ENCODE measurements around the gene UBE2S. TPM values are rescaled to one million over a fixed set of nuclear protein-coding genes. Genes with fewer than 3 reads are reported as not detected.

Gene UBE2S
- total RNA-seq, 1 experiment from 2014 or later = 393 TPM

- WGBS (ENCODE audit: extremely low coverage, insufficient read length, low lambda C conversion rate) = no CpG with 5 or more reads among the region's 11 CpGs
- Mint-ChIP-seq H3K27me3 (ENCODE audit: low read depth) (peaks cover 49% of the 10 kb centered on the region), H3K27ac (peak overlapping the region; percentile 18 to 81 (median 53); a peak in 2 of 7 replicates), H3K4me1 (peaks cover 58 to 64% of the 10 kb centered on the region in 2 experiments), H3K9me3 (no peaks in the 10 kb centered on the region; a peak in 1 of 5 replicates), H3K4me3 (no peak overlapping the region), H3K36me3 (ENCODE audit: insufficient read depth in 1 of 3, low read depth in 3 of 3) (peaks cover 2 to 36% (median 17%) of the 10 kb centered on the region in 3 experiments; a peak in 6 of 7 replicates)
- DNase-seq = no peak
- Histone ChIP-seq H2AK5ac (ENCODE audit: insufficient read length, low read length) (no peak overlapping the region), H4K8ac (replicated peaks; ENCODE audit: insufficient read length, low read depth, low read length) (no peak overlapping the region), H3K4ac (ENCODE audit: low read depth, low read length) (no peak overlapping the region), H3K23me2 (ENCODE audit: insufficient read length, low read depth, low read length, poor library complexity, severe bottlenecking) (peaks cover 9% of the 10 kb centered on the region), H3K56ac (ENCODE audit: insufficient read length, low read depth, low read length) (no peak overlapping the region), H3K9ac (ENCODE audit: extremely low read depth, insufficient read length, low read length) (no peak overlapping the region), H2BK5ac (ENCODE audit: insufficient read length, low read length) (no peak overlapping the region), H3K9me3 (ENCODE audit: control insufficient read depth, low read depth, low read length) (no peaks in the 10 kb centered on the region), H3K18ac (ENCODE audit: insufficient read length, low read depth, low read length) (no peak overlapping the region), H3K27me3 (ENCODE audit: insufficient read depth, low read length) (peaks cover 14% of the 10 kb centered on the region; the same call in 1 of the 2 replicates), H2AFZ (ENCODE audit: low read length) (no peak overlapping the region), H3K23ac (ENCODE audit: insufficient read length, low read depth, low read length) (no peak overlapping the region), H3K79me2 (ENCODE audit: insufficient read depth, low read length) (no peaks in the 10 kb centered on the region), H3K4me1 (ENCODE audit: insufficient read depth, low read length) (peaks cover 2% of the 10 kb centered on the region; the same call in 1 of the 2 replicates), H3K27ac (ENCODE audit: insufficient read length, low read depth, low read length) (no peak overlapping the region), H2BK120ac (ENCODE audit: low read depth, low read length, poor library complexity, severe bottlenecking) (no peak overlapping the region), H3K4me2 (ENCODE audit: insufficient read depth, insufficient read length, low read length) (no peak overlapping the region), H3T11ph (ENCODE audit: low read length) (no peak overlapping the region), H4K5ac (ENCODE audit: insufficient read length, low read depth, low read length) (no peak overlapping the region), H3K79me1 (ENCODE audit: insufficient read depth, low read depth, low read length, poor library complexity, severe bottlenecking) (no peaks in the 10 kb centered on the region), H2BK12ac (ENCODE audit: insufficient read length, low read depth, low read length) (no peak overlapping the region), H2BK20ac (ENCODE audit: low read depth, low read length, poor library complexity, severe bottlenecking) (no peak overlapping the region), H2BK15ac (ENCODE audit: low read depth, low read length) (no peak overlapping the region), H4K20me1 (ENCODE audit: control insufficient read depth, insufficient read depth, insufficient read length) (no peaks in the 10 kb centered on the region), H3K14ac (ENCODE audit: insufficient read depth, low read length) (no peak overlapping the region), H4K91ac (ENCODE audit: insufficient read length, low read depth, low read length) (no peak overlapping the region)
- TF ChIP-seq, protein P1, sequence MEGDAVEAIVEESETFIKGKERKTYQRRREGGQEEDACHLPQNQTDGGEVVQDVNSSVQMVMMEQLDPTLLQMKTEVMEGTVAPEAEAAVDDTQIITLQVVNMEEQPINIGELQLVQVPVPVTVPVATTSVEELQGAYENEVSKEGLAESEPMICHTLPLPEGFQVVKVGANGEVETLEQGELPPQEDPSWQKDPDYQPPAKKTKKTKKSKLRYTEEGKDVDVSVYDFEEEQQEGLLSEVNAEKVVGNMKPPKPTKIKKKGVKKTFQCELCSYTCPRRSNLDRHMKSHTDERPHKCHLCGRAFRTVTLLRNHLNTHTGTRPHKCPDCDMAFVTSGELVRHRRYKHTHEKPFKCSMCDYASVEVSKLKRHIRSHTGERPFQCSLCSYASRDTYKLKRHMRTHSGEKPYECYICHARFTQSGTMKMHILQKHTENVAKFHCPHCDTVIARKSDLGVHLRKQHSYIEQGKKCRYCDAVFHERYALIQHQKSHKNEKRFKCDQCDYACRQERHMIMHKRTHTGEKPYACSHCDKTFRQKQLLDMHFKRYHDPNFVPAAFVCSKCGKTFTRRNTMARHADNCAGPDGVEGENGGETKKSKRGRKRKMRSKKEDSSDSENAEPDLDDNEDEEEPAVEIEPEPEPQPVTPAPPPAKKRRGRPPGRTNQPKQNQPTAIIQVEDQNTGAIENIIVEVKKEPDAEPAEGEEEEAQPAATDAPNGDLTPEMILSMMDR (conservative IDR thresholded peaks at IDR 0.05) = no peak
Observed at GRCh38 chr19:55350620-55351315, 56.8 kb downstream of the UBE2S start.

Other genes starting within 250 kb of the UBE2S start
- gene DNAAF3, start 241.2 kb downstream of the UBE2S start, total RNA-seq (2021) = 3.0 and 4.6 TPM in 2 replicates
- 3.0 and 4.5 TPM in 2 replicates for gene SYT5, start 227.5 kb downstream of the UBE2S start, total RNA-seq (2021)
- gene PTPRH, start 198.3 kb downstream of the UBE2S start, total RNA-seq (2021) = 0.24 and 0.33 TPM in 2 replicates
- 3.6 and 4.5 TPM in 2 replicates for gene TMEM86B, start 179.0 kb downstream of the UBE2S start, total RNA-seq (2021)
- gene PPP6R1, start 148.8 kb downstream of the UBE2S start, total RNA-seq (2021) = 76.2 and 79.7 TPM in 2 replicates
- 47.4 and 50.7 TPM in 2 replicates for gene HSPBP1, start 127.7 kb downstream of the UBE2S start, total RNA-seq (2021)
- 43.5 and 47.0 TPM in 2 replicates for gene BRSK1, start 123.8 kb downstream of the UBE2S start, total RNA-seq (2021)
- gene TMEM150B, start 82.4 kb downstream of the UBE2S start, total RNA-seq (2021) = 0.63 TPM in 1 of 2 replicates, not detected in the other
- gene KMT5C, start 67.9 kb downstream of the UBE2S start, total RNA-seq (2021) = 53.7 and 54.5 TPM in 2 replicates
- 4.0 and 5.0 TPM in 2 replicates for gene COX6B2, start 53.1 kb downstream of the UBE2S start, total RNA-seq (2021)
- 0.13 and 0.15 TPM in 2 replicates for gene GARIN5B, start 44.5 kb downstream of the UBE2S start, total RNA-seq (2021)
- gene IL11, start 37.3 kb downstream of the UBE2S start, total RNA-seq (2021) = 3.8 and 3.9 TPM in 2 replicates
- 1.5 and 1.6 TPM in 2 replicates for gene TMEM190, start 31.0 kb downstream of the UBE2S start, total RNA-seq (2021)
- 3.8 and 4.8 TPM in 2 replicates for gene TMEM238, start 23.5 kb downstream of the UBE2S start, total RNA-seq (2021)
- gene RPL28, start 21.9 kb downstream of the UBE2S start, total RNA-seq (2021) = 2,076 and 2,130 TPM in 2 replicates
- 0.31 TPM in 2 replicates for gene SHISA7, start 35.5 kb upstream of the UBE2S start, total RNA-seq (2021)
- gene ISOC2, start 53.9 kb upstream of the UBE2S start, total RNA-seq (2021) = 68.2 and 72.2 TPM in 2 replicates
- gene C19orf85, start 57.0 kb upstream of the UBE2S start, total RNA-seq (2021) = 1.2 and 2.1 TPM in 2 replicates
- gene ZNF628, start 68.8 kb upstream of the UBE2S start, total RNA-seq (2021) = 16.5 and 16.6 TPM in 2 replicates
- 48.7 and 51.2 TPM in 2 replicates for gene NAT14, start 77.4 kb upstream of the UBE2S start, total RNA-seq (2021)
- 2.5 and 3.2 TPM in 2 replicates for gene SSC5D, start 80.6 kb upstream of the UBE2S start, total RNA-seq (2021)
- gene SBK2, start 129.3 kb upstream of the UBE2S start, total RNA-seq (2021) = 2.5 and 2.8 TPM in 2 replicates
- gene SBK3, start 137.8 kb upstream of the UBE2S start, total RNA-seq (2021) = 0.48 and 0.70 TPM in 2 replicates
- 19.9 and 21.5 TPM in 2 replicates for gene ZNF579, start 173.1 kb upstream of the UBE2S start, total RNA-seq (2021)
- 21.5 and 25.2 TPM in 2 replicates for gene FIZ1, start 191.7 kb upstream of the UBE2S start, total RNA-seq (2021)
- 2.9 and 3.0 TPM in 2 replicates for gene ZNF524, start 192.5 kb upstream of the UBE2S start, total RNA-seq (2021)
- 13.8 and 14.3 TPM in 2 replicates for gene ZNF865, start 197.9 kb upstream of the UBE2S start, total RNA-seq (2021)
- gene ZNF784, start 216.8 kb upstream of the UBE2S start, total RNA-seq (2021) = 9.9 and 10.7 TPM in 2 replicates
- gene ZNF580, start 233.2 kb upstream of the UBE2S start, total RNA-seq (2021) = 22.4 and 22.8 TPM in 2 replicates
- gene ZNF581, start 235.9 kb upstream of the UBE2S start, total RNA-seq (2021) = 65.1 and 68.0 TPM in 2 replicates
- 19.9 and 20.0 TPM in 2 replicates for gene CCDC106, start 240.4 kb upstream of the UBE2S start, total RNA-seq (2021)
- gene U2AF2, start 247.2 kb upstream of the UBE2S start, total RNA-seq (2021) = 321 and 342 TPM in 2 replicates